Measurements from ENCODE around the gene SERAC1.

DNA sequence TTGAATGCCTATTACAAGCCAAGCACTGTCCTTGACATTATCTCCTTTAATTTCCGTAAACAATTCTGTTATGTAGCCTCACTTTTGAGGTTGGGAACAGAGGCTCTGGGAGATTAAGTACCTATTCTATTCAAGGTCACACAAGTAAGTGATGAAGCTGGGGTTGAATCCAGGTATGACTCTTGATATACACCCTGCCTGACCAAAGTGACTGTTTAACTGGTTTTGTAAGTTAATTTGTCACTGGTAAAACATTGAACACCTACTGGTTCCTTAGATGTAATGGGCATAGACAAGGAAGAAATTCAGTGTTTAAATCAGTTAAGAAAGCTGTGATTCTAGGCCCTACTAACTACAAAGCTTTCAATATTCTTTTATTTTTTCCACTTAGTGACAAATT is 23.0 kb upstream of the SERAC1 start:
- TF ChIP-seq GATA3 (IDR thresholded peaks at IDR 0.05; ENCODE audit: low read depth, low read length) (no peak), GATA2 (IDR thresholded peaks at IDR 0.05; ENCODE audit: low read depth, low read length) (no peak)

All from SH-SY5Y (cell line).